Psoas muscle (tissue), 8 donors: ENCODE measurements around the gene MFAP5. TPM values are rescaled to one million over a fixed set of nuclear protein-coding genes. Genes with fewer than 3 reads are reported as not detected.

Source experiments
- ATAC-seq, 4 donors: fragments of 200-7000 bp; cut with Tn5 transposase; one replicate each; pipeline ENCODE4 v1.9.1; 2020; ENCODE audit warnings: moderate library complexity in 3 of 4, mild to moderate bottlenecking in 2 of 4
- DNase-seq, 2 donors: peaks; one replicate each; pipeline ENCODE4 v3.0.0-alpha.2; 2020
- H3K27ac ChIP-seq: fragments of 200-600 bp; one replicate; pipeline ENCODE4 v1.8.0; 2022
- H3K27me3 ChIP-seq, 3 donors: fragments of 200-600 bp in 1 of 3; one replicate each; pipeline versions ENCODE4 v1.6.1 to v1.8.0; 2013 to 2022; ENCODE audit warnings: low read length in 2 of 3, mild to moderate bottlenecking in 2 of 3, moderate library complexity in 1 of 3; ENCODE audit not compliant: insufficient read depth in 3 of 3
- H3K36me3 ChIP-seq, 2 donors: fragments of 200-600 bp in 1 of 2; one replicate each; pipeline versions ENCODE4 v1.6.1 to v1.8.0; 2013 to 2022; ENCODE audit warnings: low read depth in 1 of 2, mild to moderate bottlenecking in 1 of 2, moderate library complexity in 1 of 2; ENCODE audit not compliant: insufficient read depth in 1 of 2
- H3K4me1 ChIP-seq: fragments of 200-600 bp; one replicate; pipeline ENCODE4 v1.8.0; 2022
- H3K4me3 ChIP-seq: fragments of 200-600 bp; one replicate; pipeline ENCODE4 v1.8.0; 2022; ENCODE audit warnings: mild to moderate bottlenecking
- H3K9me3 ChIP-seq: fragments of 200-600 bp; one replicate; pipeline ENCODE4 v1.8.0; 2022
- WGBS, 3 donors: extraction: QIAGEN DNeasy Blood & Tissue Kit; methylation state at CpG; one replicate each; pipeline versions ENCODE4 v1.1.6 to v1.1.7; 2013; 5-methylcytosine and 5-hydroxymethylcytosine counted together
- intact Hi-C, 2 donors: fragments of 100-400 bp; cut with DNase I; formaldehyde crosslinking; loops; one replicate each; pipeline versions ENCODE4 v1.11.0 to v1.14.2; 2022
- polyA plus RNA-seq, 3 donors: library from polyadenylated mRNA; stranded (reverse); fragments of 200-250 nt; gene quantifications; one replicate each; pipeline ENCODE4 v1.2.3, GENCODE V29; 2013
- total RNA-seq, 4 donors: library from RNA; stranded (reverse); fragmentation: NEBNext Ultra II Directional in 2 of 4; extraction: Animal tissue kit (Norgen Biotek cat#: 25700) in 2 of 4; gene quantifications; one replicate each; pipeline versions ENCODE4 v1.2.1 to v1.2.4, GENCODE V29; 2021 to 2023
- TF ChIP-seq, protein P1 (sequence below): fragments of 200-600 bp; IDR thresholded peaks from one replicate; pipeline ENCODE4 v1.8.0; 2022; ENCODE audit warnings: antibody characterized with exemption
- donor health status: healthy with polysubstance abuse.
- donor health status: DM: no; HTN: no; CAD: no; lungs with moderate emphysema.
- donor health status: Bipolar disorder and iron deficiency.
- donor health status: healthy.
- donor health status: DM: yes; HTN: yes; CAD: no.
- donor health status: DM: no; HTN: no; CAD: no.
- donor health status: DM: no; HTN: no; CAD: no.
- donor health status: DM: yes; HTN: yes; CAD: no.

Gene MFAP5
- total and polyA plus RNA-seq, 7 donors: 3.4 to 27.9 (median 20.9) TPM

DNA sequence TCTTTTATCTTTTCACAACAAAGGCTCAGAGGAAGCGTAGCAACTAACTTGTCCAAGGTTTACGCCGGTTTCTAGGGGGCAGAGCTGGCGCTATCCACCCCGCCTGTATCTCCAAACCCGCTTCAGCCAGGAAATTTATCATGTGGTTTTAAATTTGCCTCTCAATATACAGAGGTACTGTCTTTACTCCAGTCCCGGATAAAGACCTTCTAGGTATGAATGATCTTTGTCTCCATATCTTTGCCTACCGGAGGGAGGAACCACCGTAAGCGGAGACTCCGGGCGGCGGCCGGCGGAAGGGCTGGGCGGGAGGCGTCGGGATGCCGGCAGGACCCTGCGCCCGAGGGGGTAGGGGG, 34.5 kb upstream of the MFAP5 start:
- 1% methylated on average over 21 of the region's 21 CpGs for WGBS, 3 donors
- peaks cover 27% of the 10 kb centered on the region for H3K4me1 ChIP-seq
- H3K4me3 ChIP-seq: peak overlapping the region; percentile 99
- no peaks in the 10 kb centered on the region for H3K27me3 ChIP-seq
- intact Hi-C loops: loop anchor here in 1 of 2 donors (10.0 kb wide), 1 partner anchor 1668 kb away; no protein-coding TSS in a partner anchor
- TF ChIP-seq, protein P1, sequence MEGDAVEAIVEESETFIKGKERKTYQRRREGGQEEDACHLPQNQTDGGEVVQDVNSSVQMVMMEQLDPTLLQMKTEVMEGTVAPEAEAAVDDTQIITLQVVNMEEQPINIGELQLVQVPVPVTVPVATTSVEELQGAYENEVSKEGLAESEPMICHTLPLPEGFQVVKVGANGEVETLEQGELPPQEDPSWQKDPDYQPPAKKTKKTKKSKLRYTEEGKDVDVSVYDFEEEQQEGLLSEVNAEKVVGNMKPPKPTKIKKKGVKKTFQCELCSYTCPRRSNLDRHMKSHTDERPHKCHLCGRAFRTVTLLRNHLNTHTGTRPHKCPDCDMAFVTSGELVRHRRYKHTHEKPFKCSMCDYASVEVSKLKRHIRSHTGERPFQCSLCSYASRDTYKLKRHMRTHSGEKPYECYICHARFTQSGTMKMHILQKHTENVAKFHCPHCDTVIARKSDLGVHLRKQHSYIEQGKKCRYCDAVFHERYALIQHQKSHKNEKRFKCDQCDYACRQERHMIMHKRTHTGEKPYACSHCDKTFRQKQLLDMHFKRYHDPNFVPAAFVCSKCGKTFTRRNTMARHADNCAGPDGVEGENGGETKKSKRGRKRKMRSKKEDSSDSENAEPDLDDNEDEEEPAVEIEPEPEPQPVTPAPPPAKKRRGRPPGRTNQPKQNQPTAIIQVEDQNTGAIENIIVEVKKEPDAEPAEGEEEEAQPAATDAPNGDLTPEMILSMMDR: no peak
- H3K36me3 ChIP-seq: peaks cover 0 to 14% of the 10 kb centered on the region in 2 donors
- peak in 3 of 4 donors; percentile 9 to 46 (median 20) for ATAC-seq
- H3K27ac ChIP-seq: peak overlapping the region; percentile 96
- no peaks in the 10 kb centered on the region for H3K9me3 ChIP-seq
- DNase-seq: peak in 1 of 2 donors; percentile 59

DNA sequence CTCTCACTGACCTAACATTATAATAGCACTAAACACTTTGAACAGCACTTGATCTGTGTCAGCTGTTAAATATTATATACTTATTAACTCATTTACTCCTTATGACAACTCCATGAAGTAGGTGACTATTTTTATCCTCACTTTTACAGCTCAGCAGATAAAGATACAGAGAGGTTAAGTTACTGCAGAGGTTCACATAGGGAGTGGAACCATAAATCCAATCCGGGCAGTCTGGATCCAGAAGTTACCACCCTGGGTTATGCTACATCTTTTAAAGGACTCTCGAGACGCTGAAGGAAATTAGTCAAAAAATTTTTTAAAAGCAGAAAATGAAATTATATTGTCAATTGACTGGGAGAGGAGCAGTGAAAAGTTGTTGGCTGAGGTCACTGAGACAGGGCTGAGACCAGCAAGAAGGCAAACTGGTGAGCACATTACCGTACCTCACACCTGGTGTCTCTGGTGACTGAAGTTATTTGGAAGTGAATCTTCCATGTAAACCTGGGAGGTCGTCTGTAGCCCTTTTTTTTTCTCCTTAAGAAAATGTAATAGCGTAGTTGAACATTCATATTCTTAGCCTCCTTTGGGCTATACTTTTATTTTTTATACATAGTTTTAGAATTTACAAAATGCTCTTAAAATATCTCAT, 33.9 kb upstream of the MFAP5 start:
- Histone ChIP-seq H3K27me3 (no peaks in the 10 kb centered on the region), H3K4me1 (peaks cover 28% of the 10 kb centered on the region), H3K36me3 (peaks cover 0 to 14% of the 10 kb centered on the region in 2 donors), H3K9me3 (no peaks in the 10 kb centered on the region), H3K4me3 (peak overlapping the region; percentile 99), H3K27ac (peak overlapping the region; percentile 96)
- DNase-seq (no peak), ATAC-seq (peak in 3 of 4 donors; percentile 48 to 61 (median 48))
- intact Hi-C loops: loop anchor here in 1 of 2 donors (10.0 kb wide), 1 partner anchor 1668 kb away; no protein-coding TSS in a partner anchor
- TF ChIP-seq, protein P1: no peak
- 17 to 30% (median 21%) methylated on average over 6 of the region's 6 CpGs for WGBS, 3 donors

DNA sequence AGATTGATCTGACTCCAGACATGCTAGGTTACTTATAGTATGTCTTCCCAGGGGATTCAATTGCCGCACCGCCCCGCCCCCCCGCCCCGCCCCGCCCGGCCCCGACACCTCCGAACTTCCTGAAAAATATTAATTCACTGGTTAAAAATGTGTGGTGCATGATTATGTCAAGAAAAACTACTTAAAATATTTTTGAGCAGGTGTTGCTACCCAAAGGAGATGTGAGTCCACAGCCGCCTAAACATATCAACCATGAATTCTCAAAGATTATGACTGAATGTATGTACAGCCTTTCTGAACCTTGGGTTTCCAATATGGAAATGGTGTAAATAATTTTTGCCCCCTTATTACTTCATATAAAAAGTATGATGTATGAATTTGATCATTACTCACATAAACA, 32.5 kb upstream of the MFAP5 start:
- 79 to 92% (median 82%) methylated on average over 9 to 10 of the region's 10 CpGs for WGBS, 3 donors
- DNase-seq: no peak
- TF ChIP-seq, protein P1: no peak
- ATAC-seq: no peak
- Histone ChIP-seq H3K4me1 (peaks cover 28% of the 10 kb centered on the region), H3K36me3 (peaks cover 0 to 5% of the 10 kb centered on the region in 2 donors), H3K27ac (peak overlapping the region; percentile 96), H3K4me3 (no peak overlapping the region), H3K9me3 (no peaks in the 10 kb centered on the region), H3K27me3 (no peaks in the 10 kb centered on the region)
- intact Hi-C loops: loop anchor here in 1 of 2 donors (10.0 kb wide), 1 partner anchor 1670 kb away; no protein-coding TSS in a partner anchor

DNA sequence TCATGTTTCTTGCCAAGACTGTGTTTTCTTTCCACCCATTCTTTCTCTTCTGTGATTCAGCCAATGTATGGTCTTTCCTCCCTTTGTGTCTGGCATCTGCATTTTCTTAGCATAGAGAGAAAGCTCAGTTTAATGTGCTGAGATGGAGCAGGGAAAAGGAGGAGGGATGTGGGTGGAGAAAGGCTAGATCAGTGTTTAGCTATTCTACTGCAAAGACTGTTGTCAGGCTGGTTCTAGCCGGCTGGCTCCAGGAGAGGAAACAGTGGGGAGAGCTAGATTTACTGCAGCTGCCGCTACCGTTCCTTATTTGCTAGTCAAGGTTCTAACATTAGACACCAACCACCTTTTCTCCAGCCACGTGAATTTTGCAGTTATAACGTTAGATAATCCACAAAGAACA, 29.9 kb upstream of the MFAP5 start:
- Histone ChIP-seq H3K4me3 (no peak overlapping the region), H3K27ac (peak overlapping the region; percentile 73), H3K9me3 (no peaks in the 10 kb centered on the region), H3K36me3 (no peaks in the 10 kb centered on the region), H3K4me1 (peaks cover 20% of the 10 kb centered on the region), H3K27me3 (no peaks in the 10 kb centered on the region)
- ATAC-seq (peak in 3 of 4 donors; percentile 50 to 74 (median 58)), DNase-seq (no peak)
- TF ChIP-seq, protein P1: no peak
- intact Hi-C loops: loop anchor here in 1 of 2 donors (10.0 kb wide), 1 partner anchor 1672 kb away; no protein-coding TSS in a partner anchor
- WGBS, 3 donors: 3 to 5% (median 4%) methylated on average over 5 of the region's 5 CpGs
